Measurements from ENCODE around the gene ZNF366.

DNA sequence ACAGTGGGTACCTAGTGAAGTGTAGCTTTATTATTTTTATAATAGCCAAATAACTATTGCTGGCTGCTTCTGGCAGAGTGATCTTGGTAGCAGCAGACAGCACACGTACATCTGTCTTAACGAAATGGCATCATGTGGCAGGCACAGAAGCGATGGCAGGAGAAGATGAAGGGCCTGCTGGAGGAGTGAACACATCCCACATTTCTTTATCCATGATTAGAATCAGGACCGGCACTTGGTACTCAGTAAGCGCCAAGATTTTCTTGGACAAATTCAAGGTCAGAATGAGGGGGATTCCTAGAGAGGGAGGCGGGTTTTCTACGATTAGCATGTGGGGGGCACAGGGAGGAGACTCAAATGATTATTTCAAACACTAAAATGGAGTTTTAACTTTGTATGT, 23.0 kb upstream of the ZNF366 start:
- TF ChIP-seq, protein P1, sequence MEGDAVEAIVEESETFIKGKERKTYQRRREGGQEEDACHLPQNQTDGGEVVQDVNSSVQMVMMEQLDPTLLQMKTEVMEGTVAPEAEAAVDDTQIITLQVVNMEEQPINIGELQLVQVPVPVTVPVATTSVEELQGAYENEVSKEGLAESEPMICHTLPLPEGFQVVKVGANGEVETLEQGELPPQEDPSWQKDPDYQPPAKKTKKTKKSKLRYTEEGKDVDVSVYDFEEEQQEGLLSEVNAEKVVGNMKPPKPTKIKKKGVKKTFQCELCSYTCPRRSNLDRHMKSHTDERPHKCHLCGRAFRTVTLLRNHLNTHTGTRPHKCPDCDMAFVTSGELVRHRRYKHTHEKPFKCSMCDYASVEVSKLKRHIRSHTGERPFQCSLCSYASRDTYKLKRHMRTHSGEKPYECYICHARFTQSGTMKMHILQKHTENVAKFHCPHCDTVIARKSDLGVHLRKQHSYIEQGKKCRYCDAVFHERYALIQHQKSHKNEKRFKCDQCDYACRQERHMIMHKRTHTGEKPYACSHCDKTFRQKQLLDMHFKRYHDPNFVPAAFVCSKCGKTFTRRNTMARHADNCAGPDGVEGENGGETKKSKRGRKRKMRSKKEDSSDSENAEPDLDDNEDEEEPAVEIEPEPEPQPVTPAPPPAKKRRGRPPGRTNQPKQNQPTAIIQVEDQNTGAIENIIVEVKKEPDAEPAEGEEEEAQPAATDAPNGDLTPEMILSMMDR (IDR thresholded peaks at IDR 0.05), result no peak
- TF ChIP-seq POLR2A (IDR thresholded peaks at IDR 0.05), result no peak
